CD4-positive, alpha-beta T cell (primary cell): Measurements from ENCODE around the gene LIPG. TPM values are rescaled to one million over a fixed set of nuclear protein-coding genes. Genes with fewer than 3 reads are reported as not detected.

Experiments used
- ATAC-seq: fragments of 200-7000 bp; cut with Tn5 transposase; one replicate; pipeline ENCODE4 v1.10.0; 2022; ENCODE audit warnings: mild to moderate bottlenecking; ENCODE audit not compliant: poor library complexity
- CTCF ChIA-PET: fragments of 350-600 bp; sonication (Branson Sonifier 250); formaldehyde crosslinking; loops from one replicate; lab custom pipeline; 2021; ENCODE audit warnings: antibody characterized with exemption, inconsistent platforms; lab: Charles Lee
- POLR2A ChIA-PET: fragments of 350-600 bp; sonication (Branson Sonifier 250); formaldehyde crosslinking; loops from one replicate; lab custom pipeline; 2021; ENCODE audit warnings: antibody characterized with exemption, inconsistent platforms; lab: Charles Lee
- DNase-seq, 14 experiments: peaks; one replicate each; pipeline ENCODE4 v3.0.0-alpha.2; 2013 to 2020; ENCODE audit warnings: mixed read lengths in 2 of 14
- H3K27ac ChIP-seq, 2 donors: one replicate each; pipeline versions ENCODE4 v1.5.1 to v1.7.0; 2013; ENCODE audit warnings: low read length in 2 of 2, low read depth in 1 of 2, mild to moderate bottlenecking in 1 of 2
- H3K27me3 ChIP-seq, 2 experiments: 1 replicate in 1 of 2; 2 replicates in 1 of 2; pipeline versions ENCODE4 v1.6.1 to v1.7.0; 2013; ENCODE audit warnings: low read length in 2 of 2, control low read depth in 1 of 2, mild to moderate bottlenecking in 1 of 2, moderate library complexity in 1 of 2; ENCODE audit not compliant: insufficient read depth in 2 of 2, control insufficient read depth in 1 of 2
- H3K36me3 ChIP-seq: one replicate; pipeline ENCODE4 v1.6.1; 2013; ENCODE audit warnings: low read length, control low read depth; ENCODE audit not compliant: insufficient read depth
- H3K4me1 ChIP-seq: one replicate; pipeline ENCODE4 v1.6.1; 2013; ENCODE audit warnings: low read length, control low read depth; ENCODE audit not compliant: insufficient read depth
- H3K4me3 ChIP-seq: one replicate; pipeline ENCODE4 v1.5.1; 2013; ENCODE audit warnings: mild to moderate bottlenecking, low read length, moderate library complexity
- H3K9me3 ChIP-seq, 2 experiments: 1 replicate in 1 of 2; 2 replicates in 1 of 2; pipeline versions ENCODE4 v1.6.1 to v1.7.0; 2013; ENCODE audit warnings: low read length in 2 of 2, mild to moderate bottlenecking in 2 of 2, control low read depth in 1 of 2, moderate library complexity in 1 of 2; ENCODE audit not compliant: control insufficient read depth in 1 of 2, insufficient read depth in 1 of 2
- H3K27ac Mint-ChIP-seq: one replicate; pipeline ENCODE4 v1.8.0; 2020; ENCODE audit warnings: mixed read lengths
- H3K27me3 Mint-ChIP-seq: one replicate; pipeline ENCODE4 v1.8.0; 2021; ENCODE audit warnings: mixed read lengths
- H3K36me3 Mint-ChIP-seq: one replicate; pipeline ENCODE4 v1.8.0; 2021; ENCODE audit warnings: low read depth, mixed read lengths
- H3K4me1 Mint-ChIP-seq: one replicate; pipeline ENCODE4 v1.8.0; 2021; ENCODE audit warnings: low read depth, mixed read lengths
- H3K4me3 Mint-ChIP-seq: one replicate; pipeline ENCODE4 v1.8.0; 2020; ENCODE audit warnings: mild to moderate bottlenecking, mixed read lengths
- H3K9me3 Mint-ChIP-seq: one replicate; pipeline ENCODE4 v1.8.0; 2020; ENCODE audit warnings: mixed read lengths
- intact Hi-C, 2 experiments: fragments of 100-400 bp; cut with DNase I in 1 of 2; cut with micrococcal nuclease in 1 of 2; formaldehyde crosslinking; loops; one replicate each; pipeline versions ENCODE4 v1.15.1 to v1.9.0; 2023 to 2025; cut with DNase I, micrococcal nuclease
- total RNA-seq, 174 experiments: library from RNA in 2 of 174; stranded (reverse) in 2 of 174; gene quantifications; one replicate each; pipeline ENCODE4 v1.2.3 and lab custom pipeline; 2021 to 2026
- TF ChIP-seq, protein P1 (sequence below): fragments of 200-600 bp; IDR thresholded peaks from one replicate; pipeline ENCODE4 v1.8.0; 2022; ENCODE audit warnings: antibody characterized with exemption, mild to moderate bottlenecking

LIPG gene
- total RNA-seq, 2 experiments from 2014 or later: not detected

DNA sequence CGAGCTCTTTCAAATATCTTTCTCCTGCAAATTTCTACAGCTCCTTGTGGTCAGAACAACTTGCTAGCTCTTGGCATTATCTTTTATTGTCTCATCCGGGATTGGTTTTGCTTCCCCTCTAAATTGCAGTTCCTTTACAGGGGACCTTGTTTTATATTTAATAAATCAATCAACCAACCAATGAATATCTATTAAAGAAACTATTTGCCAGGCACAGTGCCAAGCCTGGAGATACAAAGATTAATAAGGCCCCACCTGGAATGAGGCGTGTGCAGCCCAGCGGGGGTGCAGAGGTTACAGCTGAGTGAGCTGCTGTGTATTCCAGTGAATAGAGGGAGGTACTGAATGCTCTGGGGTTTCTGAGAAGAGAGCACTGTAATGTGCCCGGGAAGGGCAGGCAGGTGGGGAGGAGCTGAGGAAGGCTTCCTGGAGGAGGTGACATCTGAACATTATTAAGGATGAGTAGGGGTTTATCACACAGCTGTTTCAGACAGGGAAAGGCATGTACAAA, 51.8 kb downstream of the LIPG start:
- Histone ChIP-seq H3K4me1 (no peaks in the 10 kb centered on the region), H3K36me3 (no peaks in the 10 kb centered on the region), H3K27ac (no peak overlapping the region), H3K4me3 (no peak overlapping the region), H3K9me3 (no peaks in the 10 kb centered on the region), H3K27me3 (no peaks in the 10 kb centered on the region)
- CTCF ChIA-PET: no interaction called here
- Mint-ChIP-seq H3K4me1 (no peaks in the 10 kb centered on the region), H3K27ac (no peak overlapping the region), H3K4me3 (no peak overlapping the region), H3K27me3 (no peaks in the 10 kb centered on the region), H3K36me3 (no peaks in the 10 kb centered on the region), H3K9me3 (no peaks in the 10 kb centered on the region)
- ATAC-seq (no peak), DNase-seq (no peak)
- TF ChIP-seq, protein P1, sequence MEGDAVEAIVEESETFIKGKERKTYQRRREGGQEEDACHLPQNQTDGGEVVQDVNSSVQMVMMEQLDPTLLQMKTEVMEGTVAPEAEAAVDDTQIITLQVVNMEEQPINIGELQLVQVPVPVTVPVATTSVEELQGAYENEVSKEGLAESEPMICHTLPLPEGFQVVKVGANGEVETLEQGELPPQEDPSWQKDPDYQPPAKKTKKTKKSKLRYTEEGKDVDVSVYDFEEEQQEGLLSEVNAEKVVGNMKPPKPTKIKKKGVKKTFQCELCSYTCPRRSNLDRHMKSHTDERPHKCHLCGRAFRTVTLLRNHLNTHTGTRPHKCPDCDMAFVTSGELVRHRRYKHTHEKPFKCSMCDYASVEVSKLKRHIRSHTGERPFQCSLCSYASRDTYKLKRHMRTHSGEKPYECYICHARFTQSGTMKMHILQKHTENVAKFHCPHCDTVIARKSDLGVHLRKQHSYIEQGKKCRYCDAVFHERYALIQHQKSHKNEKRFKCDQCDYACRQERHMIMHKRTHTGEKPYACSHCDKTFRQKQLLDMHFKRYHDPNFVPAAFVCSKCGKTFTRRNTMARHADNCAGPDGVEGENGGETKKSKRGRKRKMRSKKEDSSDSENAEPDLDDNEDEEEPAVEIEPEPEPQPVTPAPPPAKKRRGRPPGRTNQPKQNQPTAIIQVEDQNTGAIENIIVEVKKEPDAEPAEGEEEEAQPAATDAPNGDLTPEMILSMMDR: no peak
- intact Hi-C loops: no loop called here
- POLR2A ChIA-PET: no interaction called here

GRCh38 chr18:49616618-49617328, 54.9 kb downstream of the LIPG start:
- no peak overlapping the region for H3K4me3 Mint-ChIP-seq
- H3K27me3 Mint-ChIP-seq: peaks cover 6% of the 10 kb centered on the region
- Histone ChIP-seq H3K9me3 (no peaks in the 10 kb centered on the region), H3K36me3 (no peaks in the 10 kb centered on the region), H3K4me1 (no peaks in the 10 kb centered on the region), H3K27me3 (peaks cover 0 to 3% of the 10 kb centered on the region in 2 experiments), H3K4me3 (no peak overlapping the region), H3K27ac (no peak overlapping the region)
- TF ChIP-seq, protein P1: no peak
- ChIA-PET CTCF (no interaction called here), POLR2A (no interaction called here)
- H3K27ac Mint-ChIP-seq: no peak overlapping the region
- no peaks in the 10 kb centered on the region for H3K9me3 Mint-ChIP-seq
- ATAC-seq (no peak), DNase-seq (no peak)
- H3K4me1 Mint-ChIP-seq: no peaks in the 10 kb centered on the region
- intact Hi-C loops: no loop called here
- H3K36me3 Mint-ChIP-seq: no peaks in the 10 kb centered on the region

DNA sequence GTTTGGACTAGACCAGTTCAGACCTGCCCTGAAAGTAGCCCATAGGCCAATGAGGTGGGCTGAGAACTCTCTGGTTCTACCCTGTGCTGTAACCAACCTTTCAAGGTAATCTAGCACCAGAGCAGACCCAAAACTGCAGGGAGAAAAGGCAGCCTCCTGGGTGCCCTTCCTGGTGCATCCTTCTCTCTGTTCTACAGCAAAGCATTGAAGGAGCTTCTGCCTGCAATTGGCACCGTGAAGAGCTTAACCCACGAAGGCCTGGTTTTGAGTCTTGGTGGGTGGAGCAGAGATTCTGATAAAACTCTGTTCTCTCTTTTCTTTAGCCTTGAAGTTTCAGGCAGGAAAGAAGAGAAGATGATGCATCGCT, 55.5 kb downstream of the LIPG start:
- DNase-seq: no peak
- H3K9me3 Mint-ChIP-seq: no peaks in the 10 kb centered on the region
- Histone ChIP-seq H3K27me3 (peaks cover 0 to 3% of the 10 kb centered on the region in 2 experiments), H3K27ac (no peak overlapping the region), H3K4me1 (no peaks in the 10 kb centered on the region), H3K36me3 (no peaks in the 10 kb centered on the region), H3K4me3 (no peak overlapping the region), H3K9me3 (no peaks in the 10 kb centered on the region)
- TF ChIP-seq, protein P1: no peak
- H3K27ac Mint-ChIP-seq: no peak overlapping the region
- ATAC-seq: no peak
- ChIA-PET CTCF (no interaction called here), POLR2A (no interaction called here)
- intact Hi-C loops: no loop called here
- no peaks in the 10 kb centered on the region for H3K36me3 Mint-ChIP-seq
- H3K27me3 Mint-ChIP-seq: peaks cover 8% of the 10 kb centered on the region
- no peaks in the 10 kb centered on the region for H3K4me1 Mint-ChIP-seq
- no peak overlapping the region for H3K4me3 Mint-ChIP-seq
